PC-3 (cell line): Measurements from ENCODE around the gene CEP89. TPM values are rescaled to one million over a fixed set of nuclear protein-coding genes. Genes with fewer than 3 reads are reported as not detected.

Source experiments
- ATAC-seq: fragments of 200-7000 bp; cut with Tn5 transposase; 2 replicates; pipeline ENCODE4 v1.9.1; 2020; ENCODE audit warnings: mild to moderate bottlenecking, moderate library complexity
- BruUV-seq: library from RNA; stranded (reverse); fragments of 400-500 nt; replicated peaks from 2 replicates; lab custom pipeline; 2021; lab: Mats Ljungman, UMichigan
- CTCF ChIA-PET: fragments of 300-600 bp; sonication (Branson Sonifier 250); formaldehyde crosslinking; loops from one replicate; lab custom pipeline; 2022; ENCODE audit warnings: antibody characterized with exemption; lab: Charles Lee
- POLR2A ChIA-PET: fragments of 300-600 bp; sonication (Branson Sonifier 250); formaldehyde crosslinking; loops from one replicate; lab custom pipeline; 2022; ENCODE audit warnings: antibody characterized with exemption; ENCODE audit not compliant: unreplicated experiment; lab: Charles Lee
- DNase-seq: peaks from one replicate; pipeline ENCODE4 v3.0.0-alpha.2; 2015
- H2AFZ ChIP-seq: fragments of 300-600 bp; sonication (generic); 2 replicates; pipeline ENCODE4 v1.6.0; 2016; ENCODE audit warnings: antibody characterized with exemption, low read length
- H3F3A ChIP-seq: fragments of 300-600 bp; sonication (generic); one replicate; pipeline ENCODE4 v1.6.0; 2017; ENCODE audit warnings: antibody characterized with exemption, low read length, control low read depth, mild to moderate bottlenecking; ENCODE audit not compliant: unreplicated experiment
- H3K27ac ChIP-seq: fragments of 300-600 bp; sonication (generic); 2 replicates; pipeline ENCODE4 v1.5.1; 2016; ENCODE audit warnings: mild to moderate bottlenecking, low read length
- H3K27me3 ChIP-seq: fragments of 300-600 bp; sonication (generic); 2 replicates; pipeline ENCODE4 v1.6.1; 2016; ENCODE audit warnings: low read length, mixed read lengths
- H3K36me3 ChIP-seq: fragments of 300-600 bp; sonication (generic); 2 replicates; pipeline ENCODE4 v1.6.1; 2016; ENCODE audit warnings: low read depth, mixed run types, low read length, mixed read lengths
- H3K4me1 ChIP-seq: fragments of 300-600 bp; sonication (generic); 2 replicates; pipeline ENCODE4 v1.5.1; 2016; ENCODE audit warnings: low read length; ENCODE audit not compliant: insufficient read depth
- H3K4me2 ChIP-seq: fragments of 300-600 bp; sonication (generic); 2 replicates; pipeline ENCODE4 v1.6.0; 2016; ENCODE audit warnings: low read length
- H3K4me3 ChIP-seq: fragments of 300-600 bp; sonication (generic); 2 replicates; pipeline ENCODE4 v1.5.1; 2016; ENCODE audit warnings: mild to moderate bottlenecking, low read length, mixed read lengths
- H3K79me2 ChIP-seq: fragments of 300-600 bp; sonication (generic); 2 replicates; pipeline ENCODE4 v1.6.1; 2017; ENCODE audit warnings: low read length, mixed read lengths
- H3K9ac ChIP-seq: fragments of 300-600 bp; sonication (generic); 2 replicates; pipeline ENCODE4 v1.6.0; 2016; ENCODE audit warnings: mild to moderate bottlenecking, low read length
- H3K9me2 ChIP-seq: fragments of 300-600 bp; sonication (generic); replicated peaks from 2 replicates; pipeline ENCODE4 v1.6.1; 2016; ENCODE audit warnings: mixed run types, low read length, mixed read lengths
- H3K9me3 ChIP-seq: fragments of 300-600 bp; sonication (generic); 2 replicates; pipeline ENCODE4 v1.6.1; 2016; ENCODE audit warnings: low read length, mixed read lengths
- H4K20me1 ChIP-seq: fragments of 300-600 bp; sonication (generic); 2 replicates; pipeline ENCODE4 v1.6.1; 2016; ENCODE audit warnings: low read length, mixed read lengths
- CTCF ChIP-seq: fragments of 300-600 bp; sonication (generic); conservative IDR thresholded peaks from 2 replicates; pipeline ENCODE4 v1.5.1; 2017; ENCODE audit warnings: antibody characterized with exemption, low read depth, mild to moderate bottlenecking, low read length
- EZH2 ChIP-seq: fragments of 300-600 bp; sonication (generic); IDR thresholded peaks from one replicate; pipeline ENCODE4 v1.6.1; 2017; ENCODE audit warnings: antibody characterized with exemption, mild to moderate bottlenecking, low read length; ENCODE audit not compliant: unreplicated experiment
- EZH2phosphoT487 ChIP-seq: fragments of 300-600 bp; sonication (generic); IDR thresholded peaks from 2 replicates; pipeline ENCODE4 v1.6.1; 2018; ENCODE audit warnings: mild to moderate bottlenecking, antibody characterized with exemption, low read length, borderline replicate concordance
- intact Hi-C: fragments of 100-400 bp; cut with micrococcal nuclease; formaldehyde crosslinking; loops from 2 replicates; pipeline ENCODE4 v1.9.0; 2023
- total RNA-seq: library from RNA; depleted of rRNA; stranded (reverse); fragments of >200 nt; gene quantifications from 2 replicates; pipeline ENCODE4 v1.2.3, GENCODE V29; 2014

Gene CEP89
- total RNA-seq, 1 experiment from 2014 or later: 9.1 TPM

- no TSS peak for BruUV-seq
- Histone ChIP-seq H3K9me2 (no peaks in the 10 kb centered on the region), H2AFZ (no peak overlapping the region), H3K4me3 (no peak overlapping the region), H3K9me3 (no peaks in the 10 kb centered on the region), H3K4me1 (no peaks in the 10 kb centered on the region), H3K4me2 (no peak overlapping the region), H3K36me3 (no peaks in the 10 kb centered on the region), H3K79me2 (no peaks in the 10 kb centered on the region), H4K20me1 (no peaks in the 10 kb centered on the region), H3K27me3 (no peaks in the 10 kb centered on the region), H3K9ac (no peak overlapping the region), H3F3A (no peaks in the 10 kb centered on the region), H3K27ac (no peak overlapping the region)
- no peak for ATAC-seq
- ChIA-PET CTCF (no interaction called here), POLR2A (no interaction called here)
- intact Hi-C loops: no loop called here
- no peak for DNase-seq
- TF ChIP-seq EZH2 (no peak), CTCF (no peak), EZH2phosphoT487 (no peak)
These were observed 100.7 kb downstream of the CEP89 start for GRCh38 chr19:32870981-32871451.

GRCh38 chr19:32869966-32870573, 101.7 kb downstream of the CEP89 start:
- intact Hi-C loops: no loop called here
- Histone ChIP-seq H3K9me2 (no peaks in the 10 kb centered on the region), H3K4me2 (no peak overlapping the region), H3K36me3 (no peaks in the 10 kb centered on the region), H3K4me3 (no peak overlapping the region), H3K27ac (no peak overlapping the region), H3K9me3 (no peaks in the 10 kb centered on the region), H3K27me3 (no peaks in the 10 kb centered on the region), H3K4me1 (no peaks in the 10 kb centered on the region), H3F3A (no peaks in the 10 kb centered on the region), H4K20me1 (no peaks in the 10 kb centered on the region), H2AFZ (no peak overlapping the region), H3K79me2 (no peaks in the 10 kb centered on the region), H3K9ac (no peak overlapping the region)
- no peak for DNase-seq
- POLR2A ChIA-PET: no interaction called here
- BruUV-seq: no TSS peak
- ATAC-seq: no peak
- CTCF ChIA-PET: no interaction called here
- TF ChIP-seq CTCF (no peak), EZH2 (no peak), EZH2phosphoT487 (no peak)

GRCh38 chr19:32869369-32869965, 102.3 kb downstream of the CEP89 start, which contains the start of gene SLC7A9:
TSS of gene SLC7A9 (minus strand) at chr19:32869767. CDS start at chr19:32868534, 1,233 bp downstream.
- no peaks in the 10 kb centered on the region for H3F3A ChIP-seq
- BruUV-seq: no TSS peak
- H3K9me2 ChIP-seq: no peaks in the 10 kb centered on the region
- no peak within 1 kb of the TSS for H3K4me2 ChIP-seq
- H3K36me3 ChIP-seq: no peaks in the 10 kb centered on the region
- H3K79me2 ChIP-seq: no peaks in the 10 kb centered on the region
- H3K9ac ChIP-seq: no peak within 1 kb of the TSS
- H3K27me3 ChIP-seq: no peaks in the 10 kb centered on the region
- H3K4me3 ChIP-seq: no peak within 1 kb of the TSS
- intact Hi-C loops: no loop called here
- no peak within 1 kb of the TSS for H3K27ac ChIP-seq
- H2AFZ ChIP-seq: no peak within 1 kb of the TSS
- CTCF ChIA-PET: no interaction called here
- no peak for DNase-seq
- no peak for TF ChIP-seq EZH2
- no peak for TF ChIP-seq EZH2phosphoT487
- TF ChIP-seq CTCF: no peak
- no peaks in the 10 kb centered on the region for H3K4me1 ChIP-seq
- H4K20me1 ChIP-seq: no peaks in the 10 kb centered on the region
- no peak for ATAC-seq
- H3K9me3 ChIP-seq: no peaks in the 10 kb centered on the region
- POLR2A ChIA-PET: interaction anchor here (0.6 kb wide), 1 partner anchor 261 kb away, joined by 30 read pairs; no protein-coding TSS in a partner anchor
